B cell (primary cell): Measurements from ENCODE around the gene CARNS1. TPM values are rescaled to one million over a fixed set of nuclear protein-coding genes. Genes with fewer than 3 reads are reported as not detected.

ENCODE experiments used
- ATAC-seq: fragments of 200-7000 bp; cut with Tn5 transposase; one replicate; pipeline ENCODE4 v1.10.0; 2021; ENCODE audit warnings: low read depth, mild to moderate bottlenecking, moderate number of reproducible peaks, moderate library complexity
- CTCF ChIA-PET: fragments of 350-600 bp; sonication (Branson Sonifier 250); formaldehyde crosslinking; loops from one replicate; lab custom pipeline; 2021; ENCODE audit warnings: antibody characterized with exemption, inconsistent platforms; lab: Charles Lee
- POLR2A ChIA-PET: fragments of 350-600 bp; sonication (Branson Sonifier 250); formaldehyde crosslinking; loops from one replicate; lab custom pipeline; 2021; ENCODE audit warnings: antibody characterized with exemption; lab: Charles Lee
- DNase-seq: peaks from one replicate; pipeline ENCODE4 v3.0.0; 2013
- H2AFZ ChIP-seq: 2 replicates; pipeline ENCODE4 v1.6.1; 2012; ENCODE audit warnings: mild to moderate bottlenecking, low read depth, low read length; ENCODE audit not compliant: insufficient read depth, poor library complexity, severe bottlenecking
- H3K27ac ChIP-seq, 2 donors: 1 replicate in 1 of 2; 2 replicates in 1 of 2; pipeline ENCODE4 v1.5.1; 2012 to 2013; ENCODE audit warnings: low read length in 2 of 2, mild to moderate bottlenecking in 2 of 2, moderate library complexity in 1 of 2
- H3K27me3 ChIP-seq, 4 experiments: fragments of 200-600 bp in 1 of 4; sonication (generic) in 1 of 4; replicated peaks in 1 of 4; 1 replicate in 2 of 4; 2 replicates in 2 of 4; pipeline versions ENCODE4 v1.6.1 to v1.7.0; 2013 to 2016; ENCODE audit warnings: low read length in 3 of 4, mild to moderate bottlenecking in 2 of 4, mixed read lengths in 1 of 4, moderate library complexity in 1 of 4; ENCODE audit not compliant: insufficient read depth in 4 of 4, control insufficient read depth in 3 of 4; ENCODE audit errors: control extremely low read depth in 1 of 4
- H3K36me3 ChIP-seq, 2 experiments: replicated peaks in 1 of 2; 1 replicate in 1 of 2; 2 replicates in 1 of 2; pipeline versions ENCODE4 v1.6.1 to v1.7.1; 2013; ENCODE audit warnings: low read length in 1 of 2; ENCODE audit not compliant: insufficient read depth in 2 of 2, control insufficient read depth in 1 of 2; ENCODE audit errors: control extremely low read depth in 1 of 2, extremely low read depth in 1 of 2
- H3K4me1 ChIP-seq, 2 donors: fragments of 200-600 bp in 1 of 2; sonication (generic) in 1 of 2; 1 replicate in 1 of 2; 2 replicates in 1 of 2; pipeline versions ENCODE4 v1.5.1 to v1.6.1; 2013 to 2017; ENCODE audit warnings: low read length in 2 of 2; ENCODE audit not compliant: control insufficient read depth in 2 of 2, insufficient read depth in 2 of 2
- H3K4me2 ChIP-seq: replicated peaks from 2 replicates; pipeline ENCODE3; 2012; ENCODE audit warnings: mild to moderate bottlenecking, low read depth, low read length; ENCODE audit not compliant: poor library complexity, severe bottlenecking
- H3K4me3 ChIP-seq, 5 experiments: fragments of 200-600 bp in 1 of 5; sonication (generic) in 1 of 5; 1 replicate in 3 of 5; 2 replicates in 2 of 5; pipeline versions ENCODE4 v1.5.1 to v1.7.0; 2011 to 2016; ENCODE audit warnings: low read length in 4 of 5, mild to moderate bottlenecking in 4 of 5, low read depth in 2 of 5, control low read depth in 1 of 5, moderate library complexity in 1 of 5; ENCODE audit not compliant: insufficient read depth in 1 of 5; ENCODE audit errors: control extremely low read depth in 1 of 5, extremely low read depth in 1 of 5
- H3K79me2 ChIP-seq: fragments of 200-600 bp; sonication (generic); one replicate; pipeline ENCODE4 v1.6.0; 2016; ENCODE audit warnings: low read length; ENCODE audit not compliant: control insufficient read depth, insufficient read depth
- H3K9ac ChIP-seq: fragments of 200-600 bp; sonication (generic); 2 replicates; pipeline ENCODE4 v1.6.1; 2017; ENCODE audit warnings: mild to moderate bottlenecking, low read length, moderate library complexity
- H3K9me3 ChIP-seq, 3 donors: one replicate each; pipeline versions ENCODE4 v1.6.1 to v1.7.1; 2013; ENCODE audit warnings: low read length in 2 of 3; ENCODE audit not compliant: control insufficient read depth in 2 of 3, insufficient read depth in 1 of 3; ENCODE audit errors: control extremely low read depth in 1 of 3
- H4K20me1 ChIP-seq: 2 replicates; pipeline ENCODE4 v1.6.0; 2012; ENCODE audit warnings: mild to moderate bottlenecking, low read length; ENCODE audit not compliant: insufficient read depth, control insufficient read depth, poor library complexity, severe bottlenecking
- H3K27ac Mint-ChIP-seq: one replicate; pipeline ENCODE4 v1.8.0; 2021; ENCODE audit warnings: mixed read lengths
- H3K27me3 Mint-ChIP-seq: one replicate; pipeline ENCODE4 v1.8.0; 2021; ENCODE audit warnings: mixed read lengths
- H3K4me1 Mint-ChIP-seq: one replicate; pipeline ENCODE4 v1.8.0; 2021; ENCODE audit warnings: mixed read lengths
- H3K4me3 Mint-ChIP-seq: one replicate; pipeline ENCODE4 v1.8.0; 2021; ENCODE audit warnings: mixed read lengths
- H3K9me3 Mint-ChIP-seq: one replicate; pipeline ENCODE4 v1.8.0; 2022; ENCODE audit warnings: mixed read lengths; ENCODE audit not compliant: insufficient read depth
- EZH2 ChIP-seq: IDR thresholded peaks from 2 replicates; pipeline ENCODE4 v1.6.1; 2012; ENCODE audit warnings: borderline replicate concordance, low read depth, mild to moderate bottlenecking, moderate library complexity, low read length; ENCODE audit not compliant: insufficient read depth, poor library complexity, severe bottlenecking
- WGBS: methylation state at CpG from one replicate; pipeline ENCODE4 v1.1.5; 2013; ENCODE audit warnings: missing lambda C conversion rate; ENCODE audit not compliant: insufficient coverage; 5-methylcytosine and 5-hydroxymethylcytosine counted together
- intact Hi-C: fragments of 100-400 bp; cut with micrococcal nuclease; formaldehyde crosslinking; loops from one replicate; pipeline ENCODE4 v1.10.0; 2022
- polyA plus RNA-seq: library from polyadenylated mRNA; depleted of rRNA; stranded (reverse); fragments of >200 nt; gene quantifications from 2 replicates; pipeline ENCODE4 v1.2.3, GENCODE V29; 2012
- total RNA-seq, 2 donors: library from RNA; stranded (reverse); fragments of 120-200 nt in 1 of 2; gene quantifications; 1 replicate in 1 of 2; 2 replicates in 1 of 2; pipeline versions ENCODE4 v1.2.3 to v1.2.4, GENCODE V29; 2013 to 2022
- TF ChIP-seq, protein P1 (sequence below): fragments of 200-600 bp; IDR thresholded peaks from one replicate; pipeline ENCODE4 v1.8.0; 2022; ENCODE audit warnings: antibody characterized with exemption, mild to moderate bottlenecking

CARNS1 gene
- total and polyA plus RNA-seq, 2 donors (not counting 1 experiment from before 2014, with no cell fraction given) = 24.1 to 41.1 TPM

DNA sequence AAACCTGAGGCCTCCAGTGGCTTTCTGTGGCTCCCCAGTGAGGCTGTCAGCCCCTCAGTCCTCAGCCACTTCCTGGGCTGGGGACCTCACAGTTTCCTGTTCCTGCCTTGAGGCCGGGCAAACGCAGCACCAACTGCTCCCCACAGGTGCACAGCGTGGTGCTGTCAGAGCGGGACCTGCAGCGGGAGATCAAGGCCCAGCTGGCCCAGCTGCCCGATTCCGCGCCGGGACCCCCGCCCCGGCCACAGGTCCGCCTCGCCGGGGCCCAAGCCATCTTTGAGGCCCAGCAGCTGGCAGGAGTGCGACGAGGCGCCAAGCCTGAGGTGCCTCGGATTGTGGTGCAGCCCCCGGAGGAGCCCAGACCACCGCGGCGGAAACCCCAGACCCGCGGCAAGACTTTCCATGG, 6.2 kb upstream of the CARNS1 start:
- Histone ChIP-seq H3K79me2 (peaks cover 59% of the 10 kb centered on the region), H3K36me3 (peaks cover 0 to 49% of the 10 kb centered on the region in 2 experiments), H2AFZ (no peak overlapping the region), H3K4me2 (peak overlapping the region; percentile 89), H3K4me1 (peaks cover 92 to 99% of the 10 kb centered on the region in 2 donors), H3K9ac (peak overlapping the region; percentile 73), H4K20me1 (peaks cover 41% of the 10 kb centered on the region), H3K4me3 (peak overlapping the region in 4 of 5 experiments; percentile 40 to 80 (median 56)), H3K9me3 (peaks cover 0 to 2% (median 0%) of the 10 kb centered on the region in 3 donors), H3K27me3 (no peaks in the 10 kb centered on the region), H3K27ac (peak overlapping the region; percentile 83 to 88)
- Mint-ChIP-seq H3K27ac (peak overlapping the region; percentile 100), H3K4me1 (peaks cover 91% of the 10 kb centered on the region), H3K4me3 (peak overlapping the region; percentile 91), H3K27me3 (no peaks in the 10 kb centered on the region), H3K9me3 (no peaks in the 10 kb centered on the region)
- POLR2A ChIA-PET = interaction anchor here (0.9 to 4.2 kb wide), 12 partner anchors 10 to 98 kb away, joined by 3 to 78 read pairs (median 6); partner anchors contain the start of genes CORO1B, PITPNM1, PTPRCAP and RAD9A
- no peak for TF ChIP-seq EZH2
- TF ChIP-seq, protein P1, sequence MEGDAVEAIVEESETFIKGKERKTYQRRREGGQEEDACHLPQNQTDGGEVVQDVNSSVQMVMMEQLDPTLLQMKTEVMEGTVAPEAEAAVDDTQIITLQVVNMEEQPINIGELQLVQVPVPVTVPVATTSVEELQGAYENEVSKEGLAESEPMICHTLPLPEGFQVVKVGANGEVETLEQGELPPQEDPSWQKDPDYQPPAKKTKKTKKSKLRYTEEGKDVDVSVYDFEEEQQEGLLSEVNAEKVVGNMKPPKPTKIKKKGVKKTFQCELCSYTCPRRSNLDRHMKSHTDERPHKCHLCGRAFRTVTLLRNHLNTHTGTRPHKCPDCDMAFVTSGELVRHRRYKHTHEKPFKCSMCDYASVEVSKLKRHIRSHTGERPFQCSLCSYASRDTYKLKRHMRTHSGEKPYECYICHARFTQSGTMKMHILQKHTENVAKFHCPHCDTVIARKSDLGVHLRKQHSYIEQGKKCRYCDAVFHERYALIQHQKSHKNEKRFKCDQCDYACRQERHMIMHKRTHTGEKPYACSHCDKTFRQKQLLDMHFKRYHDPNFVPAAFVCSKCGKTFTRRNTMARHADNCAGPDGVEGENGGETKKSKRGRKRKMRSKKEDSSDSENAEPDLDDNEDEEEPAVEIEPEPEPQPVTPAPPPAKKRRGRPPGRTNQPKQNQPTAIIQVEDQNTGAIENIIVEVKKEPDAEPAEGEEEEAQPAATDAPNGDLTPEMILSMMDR = no peak
- peak; percentile 55 for ATAC-seq
- 0% methylated on average over 24 of the region's 24 CpGs for WGBS
- DNase-seq = peak; percentile 82
- CTCF ChIA-PET = interaction anchor here (0.6 to 3.4 kb wide), 4 partner anchors 9 to 707 kb away, joined by 3 to 18 read pairs (median 8); partner anchors contain the start of gene PTPRCAP
- intact Hi-C loops = loop anchor here (1.0 to 10.0 kb wide), 2 partner anchors 10 to 176 kb away; partner anchors contain the start of gene GSTP1
